NCI-H2107 treated with DMSO at 0.1 percent for 48 hours (cell line): ENCODE data around the gene ZNF385C.

ENCODE experiments used
- DNase-seq: peaks from one replicate; lab custom pipeline; 2025; ENCODE audit not compliant: unreplicated experiment; lab: John Stamatoyannopoulos, UW

Gene ZNF385C

DNA sequence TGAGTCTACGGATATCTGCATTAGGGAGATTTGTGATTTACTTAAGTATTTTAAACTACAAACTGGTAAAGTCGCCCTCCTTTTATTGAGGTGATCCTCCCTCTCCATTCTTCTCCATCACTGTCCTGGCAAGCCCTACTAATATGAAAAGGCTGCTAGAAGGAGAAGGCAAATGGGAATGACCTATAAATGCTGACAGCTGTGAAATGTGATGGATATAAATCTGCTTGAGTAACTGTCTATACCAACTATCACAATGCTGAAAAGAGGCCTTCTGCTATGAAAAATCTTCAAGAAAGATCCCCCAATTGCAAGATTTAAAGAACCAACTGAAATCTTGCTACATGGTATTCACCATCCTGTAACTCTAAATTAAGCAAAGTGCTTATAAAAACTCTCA, 96.5 kb downstream of the ZNF385C start:
- no peak for DNase-seq

DNA sequence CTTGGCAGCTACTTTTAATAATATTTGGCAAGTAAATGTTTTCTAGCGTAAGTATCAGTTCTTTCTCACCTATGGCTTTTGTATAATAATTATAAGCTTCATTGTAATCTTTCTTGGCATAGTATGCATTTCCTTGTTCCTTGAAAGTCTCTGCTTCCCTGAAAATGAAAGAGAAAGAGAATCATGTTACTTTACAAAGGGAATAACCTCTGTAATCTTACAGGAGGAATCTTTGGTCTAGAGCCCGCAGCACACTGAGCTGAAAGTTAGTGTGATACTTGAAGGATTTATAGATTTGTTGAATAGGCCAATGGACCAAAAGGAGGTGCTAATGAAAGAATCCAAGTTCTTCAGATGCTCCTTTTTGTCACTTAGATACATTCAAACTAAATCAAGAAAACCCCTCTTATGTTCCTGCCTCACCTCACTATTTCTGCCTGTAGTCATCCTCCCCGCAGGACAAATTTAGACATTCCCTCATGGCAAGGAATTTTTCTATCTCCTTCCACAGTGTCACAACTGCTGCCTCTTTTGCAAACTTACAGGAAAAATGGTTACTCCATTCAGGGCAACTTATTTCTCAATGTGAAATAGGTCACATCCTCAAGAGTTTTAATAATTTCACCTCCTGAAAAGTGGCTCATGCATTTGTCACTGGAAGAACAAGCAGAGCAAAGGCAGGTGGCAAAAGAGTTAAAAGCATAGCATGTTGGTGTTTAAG, 97.7 kb downstream of the ZNF385C start:
- no peak for DNase-seq

GRCh38 chr17:41998497-41998896, 99.8 kb downstream of the ZNF385C start:
- DNase-seq, result no peak

DNA sequence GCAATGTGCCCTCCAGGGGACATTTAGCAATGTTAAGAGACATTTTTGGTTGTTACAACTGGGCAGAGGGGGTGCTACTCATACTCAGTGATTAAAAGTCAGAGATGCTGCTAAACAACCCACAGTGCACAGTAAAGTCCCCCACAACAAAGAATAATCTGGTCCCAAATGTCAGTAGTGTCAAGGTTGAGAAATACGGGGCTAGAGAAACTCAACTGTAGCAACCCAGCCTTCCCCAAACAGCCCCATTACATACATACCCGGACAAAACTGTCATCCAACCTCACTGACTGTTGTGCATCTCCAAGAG, 101.5 kb downstream of the ZNF385C start:
- no peak for DNase-seq

GRCh38 chr17:41992576-41992975, 105.7 kb downstream of the ZNF385C start:
- no peak for DNase-seq

DNA sequence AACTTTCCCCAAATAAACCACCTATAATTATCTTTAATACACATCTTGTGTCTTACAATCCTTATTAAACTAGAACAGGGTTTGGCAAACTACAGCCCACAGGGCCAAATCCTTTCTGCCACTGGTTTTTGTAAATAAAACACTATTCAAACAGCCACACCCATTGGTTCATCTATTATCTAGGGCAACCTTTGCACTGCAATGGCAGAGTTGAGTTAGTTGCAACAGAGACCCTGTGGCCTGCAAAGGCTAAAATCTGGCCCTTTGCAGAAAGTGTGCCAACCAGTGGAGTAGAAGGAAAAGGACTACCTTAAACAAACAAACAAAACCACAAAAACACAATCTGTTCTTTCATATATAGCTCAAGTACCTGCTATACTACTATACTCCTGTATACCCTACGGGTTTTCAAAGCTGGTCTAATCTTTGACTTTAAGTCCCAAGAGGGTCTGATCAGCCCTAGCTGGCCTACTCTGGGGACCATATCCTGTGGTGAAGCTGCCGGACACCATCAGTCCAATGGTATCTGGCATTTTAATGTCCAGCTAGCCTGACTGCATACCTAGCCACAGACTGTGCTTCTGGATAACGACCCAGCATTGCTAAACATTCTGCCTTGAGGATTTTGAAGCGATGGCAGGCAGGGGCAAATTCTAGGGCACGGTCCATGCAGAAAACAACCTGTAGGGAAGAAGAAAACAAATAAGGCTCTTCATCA, 108.4 kb downstream of the ZNF385C start:
- DNase-seq, result no peak

DNA sequence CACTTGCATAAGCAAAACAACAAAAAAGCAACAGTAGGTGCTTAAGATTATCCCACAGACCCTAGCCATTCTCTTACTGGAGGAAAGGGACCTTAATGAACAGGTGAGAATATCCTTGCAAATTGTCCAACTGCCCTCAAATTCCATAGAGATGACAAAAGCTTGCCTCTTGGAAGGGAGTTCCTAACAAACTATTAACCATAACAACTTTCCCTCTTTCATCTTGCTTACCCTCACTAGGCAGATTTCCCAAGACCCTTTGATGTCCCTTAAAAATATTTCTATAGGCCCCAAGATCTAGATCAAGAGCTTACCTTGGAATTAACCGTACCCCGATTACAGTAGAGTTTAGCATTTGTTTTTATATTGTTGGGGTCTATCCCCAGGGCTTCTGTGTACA, 109.9 kb downstream of the ZNF385C start:
- DNase-seq, result no peak

GRCh38 chr17:41987642-41988041, 110.6 kb downstream of the ZNF385C start:
- DNase-seq, result peak; percentile 23

DNA sequence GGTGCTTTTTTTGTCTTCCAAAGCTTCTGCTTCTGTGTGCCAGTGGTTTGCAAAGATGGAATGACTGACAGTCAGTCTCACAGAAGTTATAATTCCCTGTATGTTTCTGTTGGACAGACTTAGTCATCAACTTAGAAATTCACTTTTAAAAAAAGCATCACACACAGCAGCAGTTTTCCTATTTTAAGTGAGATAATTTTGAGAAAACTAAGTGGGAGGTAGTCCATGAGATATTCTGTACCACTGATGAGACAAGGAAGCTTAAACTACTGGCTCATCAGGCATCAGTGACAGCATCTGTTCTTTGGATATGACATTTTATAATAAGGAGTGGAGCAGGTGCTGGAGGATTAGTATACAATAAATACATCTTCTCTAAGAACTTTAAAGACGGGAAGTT, 111.6 kb downstream of the ZNF385C start:
- no peak for DNase-seq

DNA sequence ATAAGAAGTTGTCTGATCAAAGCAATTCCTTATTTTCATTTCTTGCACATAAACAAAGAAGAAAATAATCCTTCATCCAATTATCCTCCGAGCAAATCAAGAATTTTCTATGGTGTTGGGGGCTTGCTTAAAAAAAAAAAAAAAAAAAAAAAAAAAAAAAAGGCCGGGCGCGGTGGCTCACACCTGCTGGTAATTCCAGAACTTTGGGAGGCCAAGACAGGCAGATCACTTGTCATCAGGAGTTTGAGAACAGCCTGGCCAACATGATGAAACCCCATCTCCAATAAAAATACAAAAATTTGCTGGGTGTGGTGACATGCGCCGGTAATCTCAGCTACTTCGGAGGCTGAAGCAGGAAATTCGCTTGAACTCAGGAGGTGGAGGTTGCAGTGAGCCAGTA, 112.4 kb downstream of the ZNF385C start:
- DNase-seq, result no peak

DNA sequence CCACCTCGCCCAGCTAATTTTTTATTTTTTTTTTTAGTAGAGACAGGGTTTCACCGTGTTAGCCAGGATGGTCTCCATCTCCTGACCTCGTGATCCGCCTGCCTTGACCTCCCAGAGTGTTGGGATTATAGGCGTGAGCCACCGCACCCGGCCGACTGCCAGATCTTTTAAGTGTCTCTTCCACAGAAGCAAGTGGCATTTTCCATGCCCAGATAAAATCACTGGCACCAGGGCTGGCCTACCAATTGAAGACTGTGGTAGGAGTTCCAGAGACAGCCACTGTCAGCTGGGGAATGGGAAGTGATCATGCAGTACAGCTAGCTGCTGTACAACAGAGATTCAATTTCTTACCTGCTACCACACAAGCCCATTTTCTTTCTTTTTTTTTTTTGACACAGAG, 113.8 kb downstream of the ZNF385C start:
- DNase-seq, result no peak

DNA sequence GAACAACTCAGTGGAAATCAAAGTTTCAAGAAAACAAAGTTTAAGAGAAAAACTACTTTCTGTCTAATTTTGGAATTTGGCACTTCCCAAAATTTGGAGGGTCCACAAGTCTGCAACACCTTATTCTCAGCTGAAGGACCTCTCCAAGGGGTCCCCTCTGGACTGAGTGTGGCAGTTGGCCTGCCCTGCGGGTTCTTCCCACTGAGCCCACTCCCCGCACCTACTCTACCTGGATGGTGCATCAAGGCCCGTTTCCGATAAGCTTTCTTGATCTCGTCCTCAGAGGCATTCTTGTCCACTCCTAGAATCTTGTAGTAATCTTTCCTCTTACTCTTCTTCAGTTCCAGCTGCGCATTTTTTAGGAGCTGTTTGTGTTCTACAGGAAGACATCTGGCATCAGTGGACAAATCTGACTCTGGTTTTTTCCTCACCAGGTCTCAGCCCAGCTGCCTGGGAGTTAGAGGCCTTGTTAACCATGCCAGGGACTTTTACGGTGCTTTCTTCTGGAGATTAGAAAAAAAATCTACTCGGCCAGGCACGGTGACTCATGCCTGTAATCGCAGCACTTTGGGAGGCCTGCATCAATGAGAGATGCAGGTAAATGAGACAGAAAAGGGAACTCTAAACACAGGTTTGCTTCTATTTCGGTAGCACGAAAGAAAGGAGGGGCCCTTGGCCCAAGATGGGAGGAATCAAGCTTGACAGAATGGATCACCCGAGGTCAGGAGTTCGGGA, 116.1 kb downstream of the ZNF385C start:
- DNase-seq, result no peak

DNA sequence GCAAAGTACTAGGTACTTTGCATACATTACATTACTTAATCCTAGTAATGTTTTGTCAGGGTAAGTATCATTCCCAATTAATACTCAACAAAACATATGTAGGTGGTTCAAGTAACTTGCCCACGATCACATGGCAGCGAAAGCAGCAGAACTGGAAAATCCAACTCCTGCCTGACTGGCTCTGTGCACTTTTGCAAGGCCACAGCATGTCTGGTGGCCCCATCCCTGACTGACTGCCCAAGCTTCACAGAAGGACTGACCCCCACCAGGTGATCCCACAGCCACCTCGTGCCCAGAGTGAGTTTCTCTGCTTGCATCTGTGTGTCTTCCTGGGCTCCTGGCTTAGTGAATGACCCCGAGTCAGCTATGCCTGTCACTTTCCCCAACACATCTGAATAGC, 120.3 kb downstream of the ZNF385C start:
- no peak for DNase-seq

- no peak for DNase-seq
Measured at GRCh38 chr17:41976142-41976768, 122.0 kb downstream of the ZNF385C start.
